AG04450 (cell line): ENCODE data around the gene GSTA4. TPM values are rescaled to one million over a fixed set of nuclear protein-coding genes. Genes with fewer than 3 reads are reported as not detected.

Experiments used
- CTCF ChIA-PET: fragments of 300-600, 350-600 bp; formaldehyde crosslinking; extraction: SDS; loops from one replicate; lab custom pipeline; 2022; ENCODE audit warnings: antibody characterized with exemption, inconsistent platforms; lab: Charles Lee
- POLR2A ChIA-PET: fragments of 350-600 bp; formaldehyde crosslinking; extraction: SDS; loops from one replicate; lab custom pipeline; 2021; ENCODE audit warnings: antibody characterized with exemption, inconsistent platforms; lab: Yijun Ruan, JAX
- DNase-seq: peaks from one replicate; pipeline ENCODE4 v3.0.0-alpha.2; 2011; ENCODE audit warnings: low read depth, low spot score
- H3K27ac ChIP-seq: one replicate; pipeline ENCODE4 v1.5.1; 2012; ENCODE audit warnings: low read depth, low read length, control low read depth
- H3K27me3 ChIP-seq: one replicate; pipeline ENCODE4 v1.6.0; 2012; ENCODE audit warnings: low read length; ENCODE audit not compliant: control insufficient read depth, insufficient read depth
- H3K4me3 ChIP-seq: 2 replicates; pipeline ENCODE4 v1.5.1; 2011; ENCODE audit warnings: mild to moderate bottlenecking, low read depth, low read length, control low read depth
- H3K9me3 ChIP-seq: 2 replicates; pipeline ENCODE4 v1.5.1; 2012; ENCODE audit warnings: low read length; ENCODE audit not compliant: control insufficient read depth, insufficient read depth
- polyA plus RNA-seq: library from polyadenylated mRNA; depleted of rRNA; stranded (reverse); fragments of >200 nt; gene quantifications from 2 replicates; pipeline ENCODE4 v1.2.3, GENCODE V29; 2011
- TF ChIP-seq, protein P1 (sequence below): IDR thresholded peaks from 2 replicates; pipeline ENCODE4 v1.5.1; 2011; ENCODE audit warnings: low read depth, low read length, control low read depth, inconsistent platforms

Gene GSTA4
- polyA plus RNA-seq, 1 experiment: 76.7 TPM

DNA sequence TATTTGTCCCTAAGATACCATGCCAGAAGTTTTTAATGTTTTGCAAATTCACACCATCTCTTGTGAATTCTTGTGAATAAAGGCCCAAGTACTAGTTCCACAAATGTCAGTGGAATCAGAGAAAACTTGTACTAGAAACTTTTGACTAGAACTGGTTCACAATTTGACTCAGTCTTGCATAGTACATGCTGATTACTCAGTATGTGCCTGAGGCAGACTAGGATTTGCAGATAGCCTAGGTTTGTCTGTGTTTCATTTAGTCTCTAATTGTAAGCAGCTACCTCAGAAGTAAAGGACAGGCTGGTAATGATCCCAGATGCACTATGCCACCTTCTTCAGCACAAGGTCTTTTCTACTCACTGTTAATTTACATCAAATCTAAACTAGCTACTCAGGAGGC, 34.2 kb upstream of the GSTA4 start:
- H3K27me3 ChIP-seq: no peaks in the 10 kb centered on the region
- no peak overlapping the region for H3K27ac ChIP-seq
- ChIA-PET POLR2A (no interaction called here), CTCF (interaction anchor here (0.7 to 7.3 kb wide), 3 partner anchors 16 to 34 kb away, joined by 3 to 41 read pairs (median 3); partner anchors contain the start of gene GSTA4)
- no peaks in the 10 kb centered on the region for H3K9me3 ChIP-seq
- H3K4me3 ChIP-seq: no peak overlapping the region
- no peak for DNase-seq
- TF ChIP-seq, protein P1, sequence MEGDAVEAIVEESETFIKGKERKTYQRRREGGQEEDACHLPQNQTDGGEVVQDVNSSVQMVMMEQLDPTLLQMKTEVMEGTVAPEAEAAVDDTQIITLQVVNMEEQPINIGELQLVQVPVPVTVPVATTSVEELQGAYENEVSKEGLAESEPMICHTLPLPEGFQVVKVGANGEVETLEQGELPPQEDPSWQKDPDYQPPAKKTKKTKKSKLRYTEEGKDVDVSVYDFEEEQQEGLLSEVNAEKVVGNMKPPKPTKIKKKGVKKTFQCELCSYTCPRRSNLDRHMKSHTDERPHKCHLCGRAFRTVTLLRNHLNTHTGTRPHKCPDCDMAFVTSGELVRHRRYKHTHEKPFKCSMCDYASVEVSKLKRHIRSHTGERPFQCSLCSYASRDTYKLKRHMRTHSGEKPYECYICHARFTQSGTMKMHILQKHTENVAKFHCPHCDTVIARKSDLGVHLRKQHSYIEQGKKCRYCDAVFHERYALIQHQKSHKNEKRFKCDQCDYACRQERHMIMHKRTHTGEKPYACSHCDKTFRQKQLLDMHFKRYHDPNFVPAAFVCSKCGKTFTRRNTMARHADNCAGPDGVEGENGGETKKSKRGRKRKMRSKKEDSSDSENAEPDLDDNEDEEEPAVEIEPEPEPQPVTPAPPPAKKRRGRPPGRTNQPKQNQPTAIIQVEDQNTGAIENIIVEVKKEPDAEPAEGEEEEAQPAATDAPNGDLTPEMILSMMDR: no peak

DNA sequence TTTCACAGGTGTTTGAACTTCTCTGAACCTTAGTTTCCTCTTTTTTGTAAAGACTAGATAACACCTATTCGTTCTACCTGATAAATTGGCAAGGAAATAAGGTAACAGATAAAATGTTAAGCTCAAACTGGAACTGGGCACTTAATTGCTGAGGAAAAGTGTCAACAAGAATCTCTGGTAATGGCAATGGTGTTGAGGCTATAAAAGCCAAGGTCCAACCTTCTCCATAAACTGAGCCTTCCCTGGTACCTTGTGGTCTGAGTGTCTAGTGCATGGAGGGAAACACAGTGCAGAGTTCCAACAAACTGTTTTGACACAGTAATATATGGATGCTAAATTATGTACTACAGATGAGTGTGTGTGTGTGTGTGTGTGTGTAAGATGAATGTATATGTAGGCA, 33.4 kb upstream of the GSTA4 start:
- POLR2A ChIA-PET: no interaction called here

DNA sequence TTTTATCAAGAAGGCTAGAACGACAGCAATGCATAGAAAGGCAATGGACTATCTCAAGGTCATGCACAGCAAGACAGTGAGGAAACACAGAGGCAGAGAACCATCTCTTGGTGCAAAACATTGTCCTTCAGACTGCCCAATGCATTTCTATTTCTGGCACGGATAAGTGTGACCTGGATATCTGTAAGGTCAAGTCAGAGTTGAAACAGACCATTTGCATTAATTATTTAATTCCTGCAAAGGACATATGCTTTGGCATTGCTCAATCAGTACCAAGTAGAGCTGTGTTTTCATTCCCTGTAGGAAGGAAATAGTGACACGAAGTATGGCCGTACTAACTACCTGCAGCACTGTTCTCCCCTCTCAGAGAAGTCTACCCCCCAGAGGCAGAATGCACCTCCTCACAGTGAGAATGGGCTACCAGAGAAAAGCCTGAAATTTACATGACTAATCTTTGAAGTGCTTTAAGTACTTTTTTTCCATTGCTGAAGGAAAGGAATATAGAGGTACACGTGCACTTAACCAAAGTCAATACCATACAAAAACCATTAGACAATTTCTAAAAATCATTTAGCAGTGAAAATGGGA, 32.1 kb upstream of the GSTA4 start:
- TF ChIP-seq, protein P1: no peak
- POLR2A ChIA-PET: no interaction called here
- H3K27ac ChIP-seq: no peak overlapping the region
- H3K9me3 ChIP-seq: no peaks in the 10 kb centered on the region
- no peaks in the 10 kb centered on the region for H3K27me3 ChIP-seq
- CTCF ChIA-PET: no interaction called here
- DNase-seq: no peak
- no peak overlapping the region for H3K4me3 ChIP-seq

More for the DNA sequence above, 33.4 kb upstream of the GSTA4 start:
- Histone ChIP-seq H3K4me3 (no peak overlapping the region), H3K27me3 (no peaks in the 10 kb centered on the region), H3K9me3 (no peaks in the 10 kb centered on the region), H3K27ac (no peak overlapping the region)
- CTCF ChIA-PET: interaction anchor here (7.3 kb wide), 1 partner anchor 33 kb away, joined by 41 read pairs; the partner anchor contains the start of gene GSTA4
- TF ChIP-seq, protein P1: no peak
- DNase-seq: no peak

DNA sequence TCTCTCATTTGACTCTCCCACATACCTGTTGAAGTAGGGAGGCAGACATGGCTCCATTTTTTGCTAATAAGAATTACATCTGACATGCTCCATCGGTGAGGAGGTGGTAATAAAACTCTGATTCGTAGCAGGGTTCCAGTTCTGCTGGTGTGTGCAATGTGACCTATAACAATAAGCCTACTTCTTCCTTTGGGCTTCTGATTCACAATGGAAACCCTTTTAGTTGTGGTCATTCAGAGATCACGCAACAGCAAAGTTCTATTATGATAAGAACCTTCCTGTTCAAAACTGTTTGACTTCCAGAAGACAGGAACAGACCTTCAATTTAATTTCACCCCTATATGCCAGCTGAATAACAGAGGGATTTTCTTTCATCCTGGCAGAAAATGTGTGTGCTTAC, 31.4 kb upstream of the GSTA4 start:
- Histone ChIP-seq H3K9me3 (no peaks in the 10 kb centered on the region), H3K27ac (no peak overlapping the region), H3K27me3 (no peaks in the 10 kb centered on the region), H3K4me3 (no peak overlapping the region)
- TF ChIP-seq, protein P1: no peak
- CTCF ChIA-PET: interaction anchor here (1.9 kb wide), 1 partner anchor 30 kb away, joined by 4 read pairs; no protein-coding TSS in a partner anchor
- POLR2A ChIA-PET: no interaction called here
- no peak for DNase-seq

DNA sequence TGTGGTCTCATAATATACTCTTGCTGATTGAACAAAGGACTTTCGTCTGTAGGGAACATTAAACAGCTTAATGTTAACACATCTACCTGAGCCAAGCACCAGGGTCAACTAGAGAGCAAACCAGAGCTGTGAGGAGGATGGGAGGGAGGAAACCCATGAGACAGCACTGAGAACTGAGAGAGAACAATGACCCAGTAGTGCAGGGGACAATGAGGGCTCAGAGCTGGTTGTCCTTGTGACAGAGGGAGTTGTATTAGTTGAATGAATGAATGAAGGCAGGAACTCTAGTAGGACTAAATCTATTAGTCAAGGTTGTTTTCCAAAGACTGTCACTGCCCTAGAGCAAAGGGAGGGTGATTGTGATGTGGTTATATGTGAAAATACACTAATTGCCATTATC, 28.2 kb upstream of the GSTA4 start:
- Histone ChIP-seq H3K9me3 (no peaks in the 10 kb centered on the region), H3K4me3 (no peak overlapping the region), H3K27ac (no peak overlapping the region), H3K27me3 (no peaks in the 10 kb centered on the region)
- POLR2A ChIA-PET: no interaction called here
- CTCF ChIA-PET: interaction anchor here (2.2 kb wide), 1 partner anchor 27 kb away, joined by 7 read pairs; no protein-coding TSS in a partner anchor
- DNase-seq: no peak
- TF ChIP-seq, protein P1: no peak
